ENCODE results near the gene UTP3. TPM values are rescaled to one million over a fixed set of nuclear protein-coding genes. Genes with fewer than 3 reads are reported as not detected.

UTP3 gene
- total RNA-seq, 1 donor, result 15.4 TPM

Other genes with a start within 250 kb of the UTP3 start
- gene MUC7, start 216.3 kb upstream of the UTP3 start, total RNA-seq, result not detected
- gene AMTN, start 170.0 kb upstream of the UTP3 start, total RNA-seq, result not detected
- not detected for gene AMBN, start 96.3 kb upstream of the UTP3 start, total RNA-seq
- not detected for gene ENAM, start 59.8 kb upstream of the UTP3 start, total RNA-seq
- 45.8 TPM for gene JCHAIN, start 22.0 kb upstream of the UTP3 start, total RNA-seq
- gene RUFY3, start 33.4 kb downstream of the UTP3 start, total RNA-seq, result 40.3 TPM
- 47.8 TPM for gene GRSF1, start 151.4 kb downstream of the UTP3 start, total RNA-seq
- 12.1 TPM for gene MOB1B, start 213.8 kb downstream of the UTP3 start, total RNA-seq